Measurements from ENCODE around the gene CRB2. TPM values are rescaled to one million over a fixed set of nuclear protein-coding genes. Genes with fewer than 3 reads are reported as not detected.

The CRB2 gene
- total RNA-seq, 2 donors from 2014 or later = under 0.01 to 1.3 TPM

- 37 to 48% methylated on average over 2 to 3 of the region's 3 CpGs for WGBS, 2 donors
- no peaks in the 10 kb centered on the region for H3K27me3 ChIP-seq
- H3K4me1 ChIP-seq = peaks cover 3% of the 10 kb centered on the region
- no peaks in the 10 kb centered on the region for H3K36me3 ChIP-seq (replicated peaks in 1 of 2; ENCODE audit: insufficient read depth in 1 of 2, low read depth in 2 of 2)
- intact Hi-C loops (cut with DNase I) = loop anchor here (10.0 kb wide), 1 partner anchor 264 kb away; no protein-coding TSS in a partner anchor
- H3K27ac ChIP-seq = no peak overlapping the region
- no peaks in the 10 kb centered on the region for H3K9me3 ChIP-seq
- no peak for DNase-seq
- no peak overlapping the region for H3K4me3 ChIP-seq
- TF ChIP-seq POLR2A (IDR thresholded peaks at IDR 0.05) (no peak), CTCF (IDR thresholded peaks at IDR 0.05) (no peak)
- ATAC-seq = no peak
Observed at GRCh38 chr9:123349033-123349432, 7.0 kb upstream of the CRB2 start.

GRCh38 chr9:123349691-123350480 lies 6.1 kb upstream of the CRB2 start:
- intact Hi-C loops (cut with DNase I) = loop anchor here (10.0 kb wide), 1 partner anchor 265 kb away; no protein-coding TSS in a partner anchor
- TF ChIP-seq POLR2A (IDR thresholded peaks at IDR 0.05) (no peak), CTCF (IDR thresholded peaks at IDR 0.05) (peak; percentile 88 to 99 (median 94))
- H3K27ac ChIP-seq = no peak overlapping the region
- H3K27me3 ChIP-seq = no peaks in the 10 kb centered on the region
- no peaks in the 10 kb centered on the region for H3K36me3 ChIP-seq (replicated peaks in 1 of 2; ENCODE audit: insufficient read depth in 1 of 2, low read depth in 2 of 2)
- WGBS, 2 donors = 14 to 16% methylated on average over 12 to 16 of the region's 16 CpGs
- peaks cover 5% of the 10 kb centered on the region for H3K4me1 ChIP-seq
- DNase-seq (peak; percentile 55 to 64 (median 58)), ATAC-seq (peak; percentile 67)
- H3K9me3 ChIP-seq = no peaks in the 10 kb centered on the region
- no peak overlapping the region for H3K4me3 ChIP-seq

- WGBS, 2 donors = 36 to 48% methylated on average over 8 of the region's 8 CpGs
- H3K27ac ChIP-seq = no peak overlapping the region
Observed at GRCh38 chr9:123350590-123351310, 5.2 kb upstream of the CRB2 start.

GRCh38 chr9:123353041-123353440 lies 3.0 kb upstream of the CRB2 start:
- no peaks in the 10 kb centered on the region for H3K9me3 ChIP-seq
- peaks cover 5% of the 10 kb centered on the region for H3K4me1 ChIP-seq
- ATAC-seq (no peak), DNase-seq (no peak)
- no peak overlapping the region for H3K27ac ChIP-seq
- 47 to 68% methylated on average over 4 of the region's 4 CpGs for WGBS, 2 donors
- H3K4me3 ChIP-seq = no peak overlapping the region
- H3K36me3 ChIP-seq (replicated peaks in 1 of 2; ENCODE audit: insufficient read depth in 1 of 2, low read depth in 2 of 2) = no peaks in the 10 kb centered on the region
- H3K27me3 ChIP-seq = no peaks in the 10 kb centered on the region
- TF ChIP-seq CTCF (IDR thresholded peaks at IDR 0.05) = no peak
- TF ChIP-seq POLR2A (IDR thresholded peaks at IDR 0.05) = no peak
- intact Hi-C loops (cut with DNase I) = no loop called here

More at GRCh38 chr9:123350590-123351310, 5.2 kb upstream of the CRB2 start:
- intact Hi-C loops (cut with DNase I) = no loop called here
- Histone ChIP-seq H3K9me3 (no peaks in the 10 kb centered on the region), H3K36me3 (replicated peaks in 1 of 2; ENCODE audit: insufficient read depth in 1 of 2, low read depth in 2 of 2) (no peaks in the 10 kb centered on the region), H3K27me3 (no peaks in the 10 kb centered on the region), H3K4me1 (peaks cover 5% of the 10 kb centered on the region), H3K4me3 (no peak overlapping the region)
- TF ChIP-seq CTCF (IDR thresholded peaks at IDR 0.05) = no peak
- TF ChIP-seq POLR2A (IDR thresholded peaks at IDR 0.05) = no peak
- ATAC-seq (no peak), DNase-seq (peak in 2 of 4 donors; percentile 24 to 36)

Measured in body of pancreas (tissue), 4 donors.